ENCODE measurements around the gene ARHGAP26. TPM values are rescaled to one million over a fixed set of nuclear protein-coding genes. Genes with fewer than 3 reads are reported as not detected.

The ARHGAP26 gene
- total RNA-seq, 2 donors from 2014 or later: 15.7 to 23.4 TPM

DNA sequence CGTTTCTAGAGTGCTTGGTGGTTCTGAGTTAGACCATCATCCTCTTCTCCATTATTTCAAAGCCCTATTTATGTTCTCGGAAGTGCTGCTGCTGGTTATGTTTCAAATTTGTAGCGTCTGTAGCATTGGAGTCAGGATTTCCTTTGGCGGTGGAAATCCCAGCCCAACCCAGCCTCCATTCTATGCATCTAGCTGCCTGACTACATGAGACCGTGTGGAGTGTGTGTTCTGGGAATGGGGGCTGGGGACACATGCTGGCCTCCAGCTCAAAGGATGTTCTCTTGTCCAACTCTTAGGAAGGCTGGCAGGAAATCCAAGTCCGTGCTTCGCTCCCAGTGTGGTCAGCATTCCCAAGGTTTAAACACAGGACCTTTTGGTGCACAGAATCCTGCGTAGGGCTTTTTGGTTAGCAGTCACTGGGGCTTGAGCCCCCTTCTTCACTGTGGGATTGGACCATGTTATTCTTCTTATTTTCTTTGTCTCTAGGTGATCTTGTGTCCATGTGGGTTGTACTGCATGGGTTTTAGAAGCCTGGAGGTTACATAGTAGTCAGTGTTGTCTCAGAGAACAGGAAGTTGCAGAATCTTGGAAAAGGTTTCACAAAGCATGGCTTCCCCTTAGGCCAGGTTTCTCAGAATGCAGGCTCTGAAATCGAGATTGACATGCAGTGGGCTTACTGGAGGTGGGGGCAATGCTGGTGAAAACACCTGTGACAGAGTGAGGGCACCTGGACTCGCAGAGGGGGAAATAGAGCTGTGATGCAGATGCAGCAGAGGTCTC lies 132.2 kb downstream of the ARHGAP26 start:
- Mint-ChIP-seq H3K27ac (peak overlapping the region in 1 of 2 donors; percentile 33), H3K9me3 (no peaks in the 10 kb centered on the region)

DNA sequence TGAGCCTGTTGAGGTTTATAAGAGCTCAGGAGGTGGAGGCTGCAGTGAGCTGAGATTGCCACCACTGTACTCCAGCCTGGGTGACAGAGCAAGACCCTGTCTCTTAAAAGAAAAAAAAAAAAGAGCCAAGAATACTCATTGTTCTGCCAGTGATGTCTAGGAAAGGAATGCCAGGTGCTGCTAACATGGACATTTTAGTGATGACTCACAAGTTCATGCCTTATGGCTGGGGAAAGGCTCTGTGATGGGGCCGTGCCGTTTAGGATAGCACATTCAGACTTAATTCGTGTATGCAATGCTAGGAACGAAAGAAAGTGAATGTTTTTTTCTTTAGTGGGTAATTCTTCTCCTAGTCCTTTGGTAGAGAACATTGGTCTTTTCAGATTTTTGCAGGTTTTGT lies 134.2 kb downstream of the ARHGAP26 start:
- Mint-ChIP-seq H3K9me3 (no peaks in the 10 kb centered on the region), H3K27ac (no peak overlapping the region), H3K36me3 (peaks cover 5 to 7% of the 10 kb centered on the region in 2 donors)
- no peak for ATAC-seq
- DNase-seq (ENCODE audit: low spot score in 2 of 2): no peak

More for the DNA sequence above, 132.2 kb downstream of the ARHGAP26 start:
- H3K36me3 Mint-ChIP-seq: peaks cover 5 to 7% of the 10 kb centered on the region in 2 donors
- ATAC-seq (no peak), DNase-seq (ENCODE audit: low spot score in 2 of 2) (no peak)

DNA sequence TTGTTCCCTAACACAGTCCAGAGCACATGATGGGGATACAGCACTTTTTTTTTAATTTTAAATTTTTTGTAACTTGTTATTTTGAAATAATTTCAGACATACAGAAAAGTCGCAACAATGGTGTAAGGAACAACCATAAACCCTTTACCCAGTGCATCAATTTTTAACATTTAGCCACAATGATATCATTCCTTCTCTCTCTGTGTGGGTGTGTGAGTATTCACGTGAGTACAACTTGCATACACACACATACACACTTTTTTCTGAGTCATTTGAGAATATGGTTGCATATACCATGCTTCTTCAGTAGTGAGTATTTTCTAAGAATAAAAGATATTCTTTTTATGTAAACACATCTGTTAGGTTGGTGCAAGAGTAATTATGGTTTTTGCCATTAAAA lies 135.2 kb downstream of the ARHGAP26 start:
- Mint-ChIP-seq H3K36me3 (peaks cover 5 to 7% of the 10 kb centered on the region in 2 donors), H3K27ac (no peak overlapping the region), H3K9me3 (no peaks in the 10 kb centered on the region)
- ATAC-seq (peak in 1 of 2 donors; percentile 47), DNase-seq (ENCODE audit: low spot score in 2 of 2) (no peak)

DNA sequence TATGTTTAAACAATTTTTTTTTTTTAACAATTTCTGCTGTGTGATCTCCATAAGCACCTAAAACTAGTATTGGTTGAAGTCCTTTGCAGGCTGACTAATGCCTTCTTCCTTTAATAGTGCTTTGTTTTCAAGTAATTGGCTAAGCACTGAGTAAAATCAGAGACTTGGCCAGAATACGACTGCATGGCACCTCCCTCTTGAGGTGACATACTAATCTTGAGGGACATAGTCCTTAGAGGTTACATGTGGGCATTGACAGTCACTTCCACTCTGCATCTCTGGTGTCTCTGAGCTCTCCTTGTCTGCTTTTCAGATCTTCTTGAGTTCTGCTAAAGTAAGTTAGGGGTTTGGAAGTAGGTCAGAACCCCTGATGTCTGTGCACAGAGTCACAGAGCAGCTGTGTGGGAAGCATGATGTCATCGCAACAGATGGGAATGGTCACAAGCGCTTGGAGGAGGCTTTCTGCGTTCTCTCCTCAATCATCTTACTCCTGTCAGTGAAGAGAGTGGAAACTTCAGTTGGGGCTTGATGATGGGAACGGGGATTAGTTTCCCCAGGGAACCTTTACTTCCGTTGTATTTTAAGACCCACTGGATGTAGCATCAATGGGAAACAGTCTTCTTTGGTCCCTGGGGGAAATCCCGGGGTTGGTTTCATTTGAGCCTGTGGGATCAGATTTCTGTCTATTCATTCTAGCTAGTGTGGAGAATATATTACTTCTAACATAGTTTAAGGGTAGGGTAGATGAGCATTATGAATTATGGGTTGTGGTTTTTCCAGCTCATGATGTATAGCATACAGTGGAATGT lies 136.9 kb downstream of the ARHGAP26 start:
- H3K36me3 Mint-ChIP-seq: peaks cover 7 to 10% of the 10 kb centered on the region in 2 donors
- no peaks in the 10 kb centered on the region for H3K9me3 Mint-ChIP-seq
- no peak overlapping the region for H3K27ac Mint-ChIP-seq
- no peak for ATAC-seq
- no peak for DNase-seq (ENCODE audit: low spot score in 2 of 2)

DNA sequence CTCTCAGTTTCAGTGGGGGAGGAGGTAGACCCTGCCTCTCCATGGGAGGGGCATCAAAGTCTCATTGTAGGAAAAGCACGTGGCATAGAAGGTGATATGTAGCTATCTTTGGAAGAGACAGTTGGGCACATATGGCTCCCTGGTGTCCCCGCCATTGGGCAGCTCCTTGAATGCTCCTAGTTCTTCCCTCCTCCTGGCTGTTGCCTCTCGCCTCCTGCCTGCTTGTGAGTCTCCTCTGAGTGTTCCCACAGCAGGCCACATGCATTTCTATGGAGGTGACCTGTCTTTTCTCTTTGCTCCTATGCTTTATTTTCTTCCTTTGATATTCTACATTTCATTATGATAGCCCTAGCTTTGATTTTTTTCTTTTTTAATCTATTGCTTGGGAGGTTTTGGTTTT lies 138.5 kb downstream of the ARHGAP26 start:
- H3K36me3 Mint-ChIP-seq: peaks cover 7 to 10% of the 10 kb centered on the region in 2 donors
- DNase-seq (ENCODE audit: low spot score in 2 of 2): no peak
- no peak for ATAC-seq
- H3K27ac Mint-ChIP-seq: peak overlapping the region in 1 of 2 donors; percentile 7
- no peaks in the 10 kb centered on the region for H3K9me3 Mint-ChIP-seq

DNA sequence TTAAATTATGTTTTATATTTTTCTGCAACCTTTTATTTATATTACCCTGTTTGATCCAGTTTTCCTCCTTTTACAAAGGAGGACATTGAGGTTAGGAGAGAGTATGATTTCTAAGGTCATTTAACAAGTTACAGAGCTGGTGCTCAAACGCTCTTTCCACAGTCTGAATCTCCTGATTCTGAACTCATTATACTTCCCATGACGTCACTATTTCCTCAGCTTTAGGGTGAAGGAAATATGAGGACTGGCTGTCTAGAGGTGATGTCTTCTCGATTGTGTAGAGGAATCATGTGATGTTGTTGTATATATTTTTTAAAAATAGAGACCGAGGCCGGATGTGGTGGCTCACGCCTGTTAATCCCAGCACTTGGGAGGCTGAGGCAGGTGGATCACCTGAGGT lies 140.0 kb downstream of the ARHGAP26 start:
- peaks cover 7 to 10% of the 10 kb centered on the region in 2 donors for H3K36me3 Mint-ChIP-seq
- ATAC-seq (no peak), DNase-seq (ENCODE audit: low spot score in 2 of 2) (no peak)
- no peaks in the 10 kb centered on the region for H3K9me3 Mint-ChIP-seq
- H3K27ac Mint-ChIP-seq: no peak overlapping the region

DNA sequence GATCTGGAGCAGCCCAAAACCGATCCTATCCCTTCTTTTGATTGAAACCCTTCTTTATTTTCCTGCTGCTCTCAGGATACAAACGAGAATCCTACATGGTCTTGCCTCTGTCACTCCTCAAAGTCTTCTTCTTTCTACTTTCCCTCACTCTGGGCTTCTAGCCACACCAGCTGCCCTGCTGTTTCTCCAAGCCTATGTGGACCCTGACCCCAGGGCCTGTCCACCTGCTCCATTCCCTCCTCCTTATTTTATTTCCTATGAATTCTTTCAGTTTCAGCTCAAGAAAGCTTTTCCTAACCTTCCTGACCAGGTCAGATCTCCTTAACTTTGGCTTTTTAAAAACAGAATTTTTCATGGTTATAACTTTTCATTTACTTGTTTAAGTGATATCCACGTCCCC lies 141.0 kb downstream of the ARHGAP26 start:
- Mint-ChIP-seq H3K9me3 (no peaks in the 10 kb centered on the region), H3K36me3 (peaks cover 4 to 10% of the 10 kb centered on the region in 2 donors), H3K27ac (peak overlapping the region in 1 of 2 donors; percentile 40)
- DNase-seq (ENCODE audit: low spot score in 2 of 2): no peak
- no peak for ATAC-seq

DNA sequence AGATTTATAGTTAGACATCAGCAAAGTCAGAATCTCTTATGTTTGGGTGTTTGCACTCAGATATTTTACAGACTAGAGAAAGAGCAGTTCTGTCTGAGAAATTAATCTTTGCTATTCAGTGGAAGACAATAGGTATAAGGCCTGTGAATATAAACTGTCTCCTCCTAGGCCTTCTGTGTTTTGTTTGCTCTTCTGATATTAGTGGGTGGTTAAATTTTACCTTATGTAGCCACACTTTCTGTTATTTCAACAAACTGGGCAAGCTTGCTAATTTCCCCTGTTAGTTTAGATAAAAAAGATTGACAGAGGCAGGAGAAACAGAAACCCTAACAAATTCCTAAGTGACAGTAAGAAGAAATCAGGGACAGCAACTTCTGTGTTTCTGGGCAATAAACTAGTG lies 141.6 kb downstream of the ARHGAP26 start:
- Mint-ChIP-seq H3K36me3 (peaks cover 0 to 10% of the 10 kb centered on the region in 2 donors), H3K9me3 (no peaks in the 10 kb centered on the region), H3K27ac (no peak overlapping the region)
- ATAC-seq (no peak), DNase-seq (ENCODE audit: low spot score in 2 of 2) (no peak)

DNA sequence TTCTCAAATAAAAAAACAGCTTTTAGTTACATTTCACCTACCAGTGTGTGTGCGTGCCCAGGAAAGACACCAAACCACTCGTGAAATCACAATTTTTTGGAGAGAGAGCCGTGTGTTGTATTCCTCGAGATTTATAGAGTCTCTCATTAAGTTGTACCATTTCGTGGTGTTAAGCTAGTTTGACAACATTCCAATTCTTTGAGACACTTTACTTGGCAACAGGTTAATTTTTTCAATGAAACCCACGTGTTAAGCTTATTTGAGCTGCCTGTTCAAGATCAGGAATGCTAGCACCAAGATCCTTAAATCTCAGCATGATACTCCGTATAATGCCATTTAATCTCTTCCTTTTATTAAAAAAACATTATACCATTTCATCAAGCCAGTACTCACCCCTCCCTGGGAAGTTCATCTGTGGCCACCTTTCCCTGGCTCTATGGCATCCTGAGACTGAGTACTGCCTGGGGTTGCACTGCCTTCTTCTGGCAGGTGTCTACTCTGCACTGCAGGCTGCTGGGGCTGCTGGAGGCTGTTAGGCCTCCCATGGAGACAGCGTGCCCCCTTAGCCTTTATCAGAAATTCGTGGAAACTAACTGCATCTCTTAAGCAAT lies 143.7 kb downstream of the ARHGAP26 start:
- DNase-seq (ENCODE audit: low spot score in 2 of 2): no peak
- H3K36me3 Mint-ChIP-seq: peaks cover 0 to 4% of the 10 kb centered on the region in 2 donors
- H3K27ac Mint-ChIP-seq: no peak overlapping the region
- H3K9me3 Mint-ChIP-seq: no peaks in the 10 kb centered on the region
- no peak for ATAC-seq

DNA sequence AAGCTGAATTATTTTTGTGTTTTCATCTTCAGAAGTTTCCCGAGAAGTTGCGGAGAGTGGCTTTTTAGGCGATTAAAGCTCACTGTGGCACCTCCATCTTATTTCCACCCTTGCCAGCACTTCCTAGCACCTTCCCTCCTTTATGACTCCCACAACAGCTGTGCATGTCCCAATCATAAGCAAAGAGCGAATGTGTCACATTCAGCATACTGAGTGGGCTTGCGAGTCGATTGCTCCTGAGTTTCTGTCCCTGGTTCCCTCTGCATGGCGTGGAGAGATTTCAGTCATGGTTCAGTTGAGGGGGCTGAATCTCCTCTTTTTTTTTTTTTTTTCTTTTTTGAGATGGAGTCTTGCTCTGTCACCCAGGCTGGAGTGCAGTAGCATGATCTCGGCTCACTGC lies 144.9 kb downstream of the ARHGAP26 start:
- Mint-ChIP-seq H3K9me3 (no peaks in the 10 kb centered on the region), H3K36me3 (peaks cover 0 to 4% of the 10 kb centered on the region in 2 donors), H3K27ac (no peak overlapping the region)
- ATAC-seq: no peak
- DNase-seq (ENCODE audit: low spot score in 2 of 2): no peak

DNA sequence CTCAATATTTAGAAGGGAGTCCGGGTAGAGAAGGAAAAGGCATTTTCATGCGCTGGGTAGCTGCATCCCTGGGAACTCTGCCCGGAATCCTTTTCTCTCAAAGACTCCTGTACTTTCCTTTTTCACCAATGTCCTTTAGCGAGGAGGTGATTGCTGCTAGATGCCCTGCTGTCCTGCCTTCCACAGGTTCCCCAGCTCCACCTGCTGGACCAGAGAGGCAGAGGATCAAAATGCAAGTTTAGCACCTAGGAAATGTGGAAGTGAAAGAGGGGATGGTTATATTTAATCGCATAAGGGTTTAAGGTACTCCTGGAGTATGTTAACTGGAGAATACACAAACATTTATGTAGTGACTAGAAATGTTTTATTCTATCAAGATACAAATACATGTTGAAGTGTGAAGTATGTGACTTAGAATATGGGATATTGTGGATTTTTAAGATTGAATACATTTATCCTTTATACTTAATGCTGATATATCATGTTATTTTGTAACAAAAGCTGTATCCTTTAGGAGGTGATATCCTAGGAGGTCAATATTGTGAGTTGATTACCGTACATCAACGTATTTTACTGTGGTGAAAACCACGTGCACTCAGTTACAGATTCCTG lies 145.7 kb downstream of the ARHGAP26 start:
- DNase-seq (ENCODE audit: low spot score in 2 of 2): no peak
- no peak for ATAC-seq
- Mint-ChIP-seq H3K36me3 (peaks cover 0 to 4% of the 10 kb centered on the region in 2 donors), H3K9me3 (no peaks in the 10 kb centered on the region), H3K27ac (no peak overlapping the region)

DNA sequence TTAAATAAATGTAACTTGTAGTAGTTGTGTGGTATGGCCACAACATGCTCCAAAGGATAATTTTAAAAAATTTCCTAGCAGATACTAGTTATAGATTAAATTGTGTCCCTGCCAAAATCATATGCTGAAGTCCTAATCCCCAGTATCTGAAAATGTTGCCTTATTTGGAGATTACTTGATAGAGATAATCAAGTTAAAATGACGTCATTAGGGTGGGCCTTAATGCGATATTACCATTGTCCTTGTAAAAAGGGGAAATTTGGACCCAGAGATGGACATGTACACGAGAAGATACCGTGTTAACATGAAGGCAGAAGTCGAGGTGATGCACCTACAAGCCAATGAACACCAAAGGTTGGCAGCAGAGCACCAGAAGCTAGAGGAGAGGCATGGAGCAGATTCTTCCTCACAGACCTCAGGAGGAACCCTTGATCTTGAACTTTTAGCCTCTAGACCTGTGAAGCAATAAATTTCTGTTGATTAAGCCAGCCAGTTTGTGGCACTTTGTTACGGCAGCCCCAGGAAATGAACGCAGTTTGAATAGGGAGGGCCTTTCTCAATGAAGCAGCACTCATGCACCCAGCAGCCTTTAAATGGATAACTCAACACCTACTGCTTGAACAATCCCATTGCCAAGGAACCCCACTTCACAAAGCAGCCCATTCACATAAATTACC lies 148.9 kb downstream of the ARHGAP26 start:
- Mint-ChIP-seq H3K36me3 (no peaks in the 10 kb centered on the region), H3K27ac (no peak overlapping the region), H3K9me3 (no peaks in the 10 kb centered on the region)
- DNase-seq (ENCODE audit: low spot score in 2 of 2) (no peak), ATAC-seq (no peak)

DNA sequence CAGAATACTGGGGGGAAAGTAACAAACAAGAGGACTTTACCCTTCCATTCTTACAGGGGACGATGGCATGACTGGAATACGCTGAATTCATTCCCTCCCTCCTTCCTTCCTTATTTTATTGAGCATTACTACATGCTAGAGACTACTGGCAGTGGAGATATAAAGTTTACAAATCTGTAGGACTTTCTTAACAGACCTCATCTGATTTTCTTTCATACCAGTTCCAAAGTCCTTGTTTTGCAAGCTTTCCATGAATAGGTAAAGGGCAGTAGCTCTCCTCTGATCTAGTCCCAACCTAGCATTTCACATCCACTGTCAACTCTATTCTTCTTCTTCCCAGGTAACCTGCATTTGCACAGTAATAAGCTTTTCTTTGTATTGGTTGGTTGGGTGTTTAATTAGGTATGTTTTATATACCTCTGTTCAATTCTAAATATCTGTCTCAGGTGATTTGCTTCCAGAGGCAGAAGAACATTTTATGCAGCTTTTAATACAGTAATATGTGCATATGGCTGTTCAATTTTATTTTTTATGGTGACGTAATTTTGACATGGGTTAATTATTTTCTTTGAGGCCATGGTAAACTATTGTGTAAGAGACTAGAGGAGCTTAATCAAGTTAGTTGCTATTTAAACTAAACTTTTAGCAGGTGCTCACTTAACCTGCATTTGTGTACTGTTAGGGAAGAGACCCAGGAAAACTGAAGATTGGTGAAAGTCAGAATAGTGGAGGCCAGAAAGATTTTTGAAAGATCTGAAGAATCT lies 150.9 kb downstream of the ARHGAP26 start:
- DNase-seq (ENCODE audit: low spot score in 2 of 2) (no peak), ATAC-seq (no peak)
- Mint-ChIP-seq H3K9me3 (no peaks in the 10 kb centered on the region), H3K27ac (peak overlapping the region in 1 of 2 donors; percentile 4), H3K36me3 (no peaks in the 10 kb centered on the region)

DNA sequence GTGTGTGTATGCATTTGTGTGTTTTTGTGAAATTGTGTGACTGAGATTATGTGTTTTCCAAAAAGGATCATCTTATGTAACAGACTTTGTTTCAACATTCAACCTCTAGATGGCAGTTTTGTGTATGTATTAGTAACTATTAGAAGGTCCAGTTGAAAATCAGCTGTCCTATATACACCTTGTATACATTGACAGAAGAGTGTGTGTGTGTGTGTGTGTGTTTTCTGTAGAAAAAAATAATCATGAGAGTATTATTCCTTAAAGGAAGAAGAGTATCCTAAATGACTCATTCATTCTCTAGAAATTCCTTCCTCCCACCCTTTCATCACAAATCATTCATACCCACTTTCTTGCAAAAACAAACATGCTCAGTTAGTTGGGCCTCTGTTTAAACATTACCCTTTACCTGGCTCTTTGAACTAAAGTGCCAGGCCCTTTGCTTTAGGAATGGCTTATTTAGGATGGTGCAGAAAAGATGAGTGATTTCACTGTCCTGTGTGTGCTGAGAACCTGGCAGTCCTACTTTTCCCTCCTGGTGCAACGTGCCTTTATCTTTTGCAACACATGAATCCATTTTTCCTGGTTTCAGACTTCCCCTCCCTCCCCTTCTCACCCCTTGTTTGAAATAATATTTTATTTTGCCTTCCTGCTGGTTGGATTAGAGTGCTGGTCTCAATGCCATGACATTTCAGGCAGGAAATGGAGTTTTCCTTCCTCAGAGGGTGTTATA lies 152.2 kb downstream of the ARHGAP26 start:
- DNase-seq (ENCODE audit: low spot score in 2 of 2) (no peak), ATAC-seq (no peak)
- peak overlapping the region in 1 of 2 donors; percentile 58 for H3K27ac Mint-ChIP-seq
- no peaks in the 10 kb centered on the region for H3K36me3 Mint-ChIP-seq
- H3K9me3 Mint-ChIP-seq: no peaks in the 10 kb centered on the region

All from activated naive CD4-positive, alpha-beta T cell treated with anti-CD3 and anti-CD28 coated beads, Interleukin-2, amount 50 U/mL, for 72 hours (primary cell).